Keratinocyte (primary cell): ENCODE data around the gene TMEM208. TPM values are rescaled to one million over a fixed set of nuclear protein-coding genes. Genes with fewer than 3 reads are reported as not detected.

ENCODE experiments used
- DNase-seq: peaks from one replicate; pipeline ENCODE4 v3.0.0-alpha.2; 2011; ENCODE audit warnings: low read depth, missing footprints, low spot score
- FAIRE-seq: peaks from 2 replicates; lab custom pipeline; 2011; peaks lifted over from hg19 to GRCh38; lab: Jason Lieb, UNC
- H2AFZ ChIP-seq: 2 replicates; pipeline ENCODE4 v1.6.0; 2012; ENCODE audit warnings: low read length, control low read depth, inconsistent platforms; ENCODE audit not compliant: control insufficient read depth
- H3K27ac ChIP-seq: 2 replicates; pipeline ENCODE4 v1.5.1; 2011; ENCODE audit warnings: low read length; ENCODE audit not compliant: control insufficient read depth, insufficient read depth
- H3K27me3 ChIP-seq: 3 replicates; pipeline ENCODE4 v1.6.0; 2011; ENCODE audit warnings: low read length; ENCODE audit not compliant: control insufficient read depth, insufficient read depth; ENCODE audit errors: extremely low read depth
- H3K36me3 ChIP-seq, 2 experiments: 2 replicates in 1 of 2; 3 replicates in 1 of 2; pipeline ENCODE4 v1.5.1; 2011; ENCODE audit warnings: low read length in 2 of 2, mild to moderate bottlenecking in 1 of 2; ENCODE audit not compliant: control insufficient read depth in 2 of 2, insufficient read depth in 2 of 2; ENCODE audit errors: extremely low read depth in 1 of 2
- H3K4me1 ChIP-seq: 3 replicates; pipeline ENCODE4 v1.5.1; 2011; ENCODE audit warnings: low read length; ENCODE audit not compliant: control insufficient read depth, insufficient read depth; ENCODE audit errors: extremely low read depth
- H3K4me2 ChIP-seq: 3 replicates; pipeline ENCODE4 v1.6.0; 2011; ENCODE audit warnings: low read depth, low read length; ENCODE audit not compliant: control insufficient read depth, insufficient read depth; ENCODE audit errors: extremely low read depth
- H3K4me3 ChIP-seq, 3 experiments: fragments of 200-600 bp in 1 of 3; sonication (generic) in 1 of 3; 2 replicates in 2 of 3; 3 replicates in 1 of 3; pipeline ENCODE4 v1.5.1; 2011 to 2016; ENCODE audit warnings: low read length in 3 of 3, mild to moderate bottlenecking in 3 of 3, control low read depth in 2 of 3, inconsistent platforms in 1 of 3, low read depth in 1 of 3, mixed read lengths in 1 of 3, mixed run types in 1 of 3, moderate library complexity in 1 of 3; ENCODE audit not compliant: control insufficient read depth in 2 of 3, insufficient read depth in 2 of 3; ENCODE audit errors: extremely low read depth in 1 of 3
- H3K79me2 ChIP-seq: 2 replicates; pipeline ENCODE4 v1.6.0; 2012; ENCODE audit warnings: low read length; ENCODE audit not compliant: control insufficient read depth, insufficient read depth
- H3K9ac ChIP-seq: 3 replicates; pipeline ENCODE4 v1.6.0; 2011; ENCODE audit warnings: low read length; ENCODE audit not compliant: control insufficient read depth, insufficient read depth; ENCODE audit errors: extremely low read depth
- H3K9me1 ChIP-seq: 3 replicates; pipeline ENCODE4 v1.6.0; 2011; ENCODE audit warnings: low read length; ENCODE audit not compliant: control insufficient read depth, insufficient read depth; ENCODE audit errors: extremely low read depth
- H3K9me3 ChIP-seq: 2 replicates; pipeline ENCODE4 v1.5.1; 2012; ENCODE audit warnings: low read depth, low read length; ENCODE audit not compliant: control insufficient read depth
- H4K20me1 ChIP-seq: 3 replicates; pipeline ENCODE4 v1.6.0; 2011; ENCODE audit warnings: low read length; ENCODE audit not compliant: control insufficient read depth, insufficient read depth; ENCODE audit errors: extremely low read depth
- CTCF ChIP-seq, 3 experiments: IDR thresholded peaks in 1 of 3; conservative IDR thresholded peaks in 1 of 3; optimal IDR thresholded peaks in 1 of 3; 2 replicates in 2 of 3; 3 replicates in 1 of 3; pipeline versions ENCODE3 to v1.5.1; 2011; ENCODE audit warnings: low read length in 3 of 3, mild to moderate bottlenecking in 3 of 3, moderate library complexity in 2 of 3, control low read depth in 1 of 3, inconsistent platforms in 1 of 3; ENCODE audit not compliant: insufficient read depth in 2 of 3; ENCODE audit errors: extremely low read depth in 1 of 3
- EZH2 ChIP-seq: IDR thresholded peaks from one replicate; pipeline ENCODE4 v1.6.1; 2012; ENCODE audit warnings: inconsistent platforms, mild to moderate bottlenecking, low read length, moderate library complexity
- dilution Hi-C: fragments of 300-500 bp; cut with MboI; formaldehyde crosslinking; loops from one replicate; pipeline ENCODE4 v1.7.0; 2020; ENCODE audit warnings: low sequenced_read_pairs; ENCODE audit not compliant: extremely low pct_ligation_motif_present
- polyA plus RNA-seq, 5 experiments: library from polyadenylated mRNA; depleted of rRNA in 3 of 5; stranded (reverse) in 3 of 5; stranded (forward) in 1 of 5; unstranded in 1 of 5; fragments of >200 nt; gene quantifications; 1 replicate in 1 of 5; 2 replicates in 3 of 5; 3 replicates in 1 of 5; pipeline versions ENCODE4 v1.2.1 to v1.2.3, GENCODE V29; 2011 to 2012; ENCODE audit warnings: missing spikeins in 2 of 5, low read depth in 1 of 5, low replicate concordance in 1 of 5

The TMEM208 gene
- polyA plus RNA-seq, 1 donor (not counting 4 experiments of a cell fraction or from before 2014, with no cell fraction given): 44.9 TPM

DNA sequence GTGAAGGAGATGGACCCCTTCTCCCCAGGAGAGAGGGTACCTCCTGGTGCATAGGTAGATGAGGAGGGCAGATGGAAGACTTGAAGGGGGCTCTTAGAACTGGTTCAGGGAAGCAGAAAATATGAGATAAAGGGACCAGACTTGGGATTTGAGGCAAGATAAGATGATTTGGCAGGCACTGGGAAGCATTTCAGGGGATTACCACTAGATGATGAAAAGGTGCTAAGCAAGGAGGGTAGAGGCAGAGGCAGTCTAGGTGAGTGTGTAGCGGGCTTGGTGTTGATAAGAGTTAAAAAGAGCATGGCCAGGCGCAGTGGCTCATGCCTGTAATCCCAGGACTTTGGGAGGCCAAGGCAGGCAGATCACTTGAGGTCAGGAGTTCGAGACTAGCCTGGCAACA is 36.3 kb downstream of the TMEM208 start:
- H4K20me1 ChIP-seq: no peaks in the 10 kb centered on the region
- no peak overlapping the region for H3K9ac ChIP-seq
- H2AFZ ChIP-seq: no peak overlapping the region
- no peaks in the 10 kb centered on the region for H3K79me2 ChIP-seq
- dilution Hi-C loops: no loop called here
- no peaks in the 10 kb centered on the region for H3K4me1 ChIP-seq
- peaks cover 24% of the 10 kb centered on the region for H3K27me3 ChIP-seq
- no peak overlapping the region for H3K4me2 ChIP-seq
- H3K9me3 ChIP-seq: no peaks in the 10 kb centered on the region
- H3K9me1 ChIP-seq: no peaks in the 10 kb centered on the region
- H3K27ac ChIP-seq: no peak overlapping the region
- DNase-seq (no peak), FAIRE-seq (no peak)
- no peak overlapping the region for H3K4me3 ChIP-seq
- no peaks in the 10 kb centered on the region for H3K36me3 ChIP-seq
- TF ChIP-seq EZH2 (peak; percentile 37), CTCF (optimal IDR thresholded peaks at IDR 0.05 in 1 of 3, IDR thresholded peaks at IDR 0.05 in 1 of 3, conservative IDR thresholded peaks at IDR 0.05 in 1 of 3; ENCODE audit: extremely low read depth in 1 of 3, insufficient read depth in 2 of 3, low read length in 3 of 3) (no peak)

- DNase-seq: no peak
- Histone ChIP-seq H3K36me3 (no peaks in the 10 kb centered on the region), H3K27me3 (peaks cover 24% of the 10 kb centered on the region), H3K9me3 (no peaks in the 10 kb centered on the region), H2AFZ (no peak overlapping the region), H3K4me3 (no peak overlapping the region), H3K4me2 (no peak overlapping the region), H3K9me1 (no peaks in the 10 kb centered on the region), H3K4me1 (no peaks in the 10 kb centered on the region), H3K9ac (no peak overlapping the region), H3K79me2 (no peaks in the 10 kb centered on the region), H4K20me1 (no peaks in the 10 kb centered on the region), H3K27ac (no peak overlapping the region)
- no peak for FAIRE-seq
- dilution Hi-C loops: no loop called here
- TF ChIP-seq EZH2: no peak
- peak in 1 of 3 experiments; percentile 5 for TF ChIP-seq CTCF (optimal IDR thresholded peaks at IDR 0.05 in 1 of 3, IDR thresholded peaks at IDR 0.05 in 1 of 3, conservative IDR thresholded peaks at IDR 0.05 in 1 of 3; ENCODE audit: extremely low read depth in 1 of 3, insufficient read depth in 2 of 3, low read length in 3 of 3)
Measured at GRCh38 chr16:67264277-67264676, 37.3 kb downstream of the TMEM208 start.
